Dermis microvascular lymphatic vessel endothelial cell (primary cell): Measurements from ENCODE around the gene SCIN. TPM values are rescaled to one million over a fixed set of nuclear protein-coding genes. Genes with fewer than 3 reads are reported as not detected.
"Not testable (repeated sequence)": the region's sequence is repeated elsewhere in the genome, so short reads cannot be mapped to it uniquely, and the experiment has no call there.

Experiments
- DNase-seq, 2 donors: peaks; one replicate each; pipeline versions ENCODE4 v3.0.0 to v3.0.0-alpha.2; 2010; ENCODE audit warnings: low read depth in 2 of 2
- total RNA-seq: library from RNA; depleted of rRNA; stranded (reverse); fragments of >200 nt; gene quantifications from 2 replicates; pipeline ENCODE4 v1.2.1, GENCODE V29; 2014

The SCIN gene
- total RNA-seq, result 0.13 TPM in 2 replicates

- no peak for DNase-seq
These were observed at the start of gene SCIN for GRCh38 chr7:12570534-12571461. Gene SCIN (plus strand): TSS chr7:12570720. CDS start chr7:12570787, 67 bp downstream.

DNA sequence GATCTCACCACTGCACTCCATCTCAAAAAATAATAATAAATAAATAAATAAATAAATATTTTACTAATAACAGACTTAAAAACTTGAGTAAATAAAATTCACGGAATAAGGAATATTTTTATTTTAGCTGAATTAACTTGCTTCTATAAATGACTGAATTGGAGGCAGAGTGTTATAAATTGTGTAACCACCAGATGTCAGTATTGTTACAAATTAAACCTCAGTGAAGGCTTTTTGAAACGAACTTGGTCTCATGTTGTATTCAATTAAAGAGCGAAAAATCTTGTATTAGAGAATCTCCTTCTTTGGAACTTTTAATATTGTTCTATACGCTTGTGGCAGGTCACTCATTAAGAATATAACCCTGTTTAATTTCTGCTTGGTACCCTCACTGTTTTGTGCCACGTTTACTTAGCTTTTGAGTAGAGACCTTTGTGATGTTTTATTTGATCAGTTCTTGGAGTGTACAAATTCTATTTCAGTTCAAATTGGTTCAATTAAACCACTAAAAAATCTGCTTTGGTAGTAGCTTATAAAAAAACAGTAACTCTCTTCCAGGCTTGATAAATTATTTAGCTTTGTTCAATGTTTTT, 45.6 kb upstream of the SCIN start:
- DNase-seq, result peak in 1 of 2 donors; percentile 59

- not testable (repeated sequence) for DNase-seq
These were observed 43.8 kb upstream of the SCIN start for GRCh38 chr7:12526693-12527092.

DNA sequence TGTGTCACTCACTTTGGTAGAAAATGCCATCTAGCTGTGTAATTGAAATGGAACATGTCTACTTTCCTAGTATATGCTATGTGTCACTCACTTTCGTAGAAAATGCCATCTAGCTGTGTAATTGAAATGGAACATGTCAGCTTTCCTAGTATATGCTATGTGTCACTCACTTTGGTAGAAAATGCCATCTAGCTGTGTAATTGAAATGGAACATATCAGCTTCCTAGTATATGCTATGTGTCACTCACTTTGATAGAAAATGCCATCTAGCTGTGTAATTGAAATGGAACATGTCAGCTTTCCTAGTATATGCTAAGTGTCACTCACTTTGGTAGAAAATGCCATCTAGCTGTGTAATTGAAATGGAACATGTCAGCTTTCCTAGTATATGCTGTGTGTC, 42.9 kb upstream of the SCIN start:
- DNase-seq, result not testable (repeated sequence)

DNA sequence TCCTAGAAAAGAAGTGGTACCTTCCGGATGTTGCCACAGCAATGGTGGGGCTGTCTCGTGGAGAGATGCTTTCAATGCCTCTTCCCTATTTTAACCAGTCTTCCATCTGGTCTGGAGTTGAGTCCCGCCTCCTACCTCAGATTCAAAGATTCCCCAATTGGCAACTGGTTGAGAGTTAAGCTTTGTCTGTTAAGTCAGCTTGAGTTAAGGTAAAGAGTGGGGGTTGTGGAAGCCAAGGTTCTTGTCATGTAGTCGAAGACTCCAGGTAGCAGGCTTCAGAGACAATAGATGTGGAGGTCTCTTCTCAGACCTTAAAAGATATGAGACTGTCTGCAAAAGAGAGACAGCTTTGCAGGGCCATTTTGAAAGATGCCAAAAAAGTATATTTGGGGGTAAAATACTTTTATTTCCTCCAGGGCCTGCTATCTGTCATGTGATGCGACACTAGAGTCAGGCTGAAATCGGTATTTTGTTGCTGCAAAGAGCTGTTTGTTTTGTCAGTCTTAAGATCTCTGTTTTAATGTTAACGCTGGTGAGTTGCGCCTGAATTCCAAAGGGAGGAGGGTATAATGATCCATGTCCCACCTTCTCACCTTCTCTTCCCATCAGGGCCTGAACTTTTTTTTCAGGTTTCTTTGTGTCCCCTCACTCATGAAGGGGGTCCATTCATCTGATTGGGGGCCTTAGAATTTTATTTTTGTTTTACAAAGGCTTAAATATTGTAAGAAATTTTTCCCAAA, 40.4 kb upstream of the SCIN start:
- no peak for DNase-seq

- no peak for DNase-seq
These were observed 38.7 kb upstream of the SCIN start for GRCh38 chr7:12531784-12532183.

GRCh38 chr7:12534046-12534445, 36.5 kb upstream of the SCIN start:
- DNase-seq, result no peak

DNA sequence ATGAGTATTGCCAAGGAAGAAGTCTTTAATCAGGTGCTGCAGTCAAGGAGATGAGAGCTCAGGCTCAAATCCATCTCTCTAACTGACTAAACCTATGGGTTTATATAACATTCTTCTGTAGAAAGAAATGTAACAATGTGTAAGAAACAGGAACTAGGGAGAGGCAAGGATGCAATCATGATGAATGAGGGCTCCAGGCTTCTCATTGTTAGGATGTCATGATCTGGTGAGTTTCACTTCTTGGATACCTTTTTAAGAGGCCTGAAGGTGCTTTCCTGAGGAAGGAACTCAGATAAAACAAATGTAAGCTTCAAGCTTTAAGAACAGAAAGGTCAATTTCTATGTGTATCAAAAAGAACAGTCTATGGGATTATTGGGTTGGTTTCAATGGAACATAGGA, 30.8 kb upstream of the SCIN start:
- DNase-seq, result no peak

- DNase-seq, result no peak
These were observed 29.7 kb upstream of the SCIN start for GRCh38 chr7:12540850-12541249.

DNA sequence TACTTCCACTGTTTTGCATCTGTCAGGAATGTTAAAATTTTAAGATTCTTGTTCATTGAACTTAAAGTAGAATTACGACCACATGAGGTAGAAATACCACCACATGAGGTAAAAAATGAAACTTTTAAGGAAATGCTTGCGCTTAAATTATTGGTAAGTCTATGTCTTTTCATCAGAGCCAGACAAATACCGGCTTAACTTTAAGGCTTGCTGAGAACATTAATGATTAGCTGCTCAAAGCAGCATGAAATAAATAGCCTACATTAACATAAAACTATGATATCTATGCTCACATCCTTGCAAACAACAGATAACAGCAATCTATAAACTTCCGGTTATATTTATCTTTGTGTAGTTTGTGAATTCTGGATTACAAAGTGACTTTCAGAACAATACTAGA, 26.9 kb upstream of the SCIN start:
- no peak for DNase-seq

GRCh38 chr7:12549106-12549505, 21.4 kb upstream of the SCIN start:
- DNase-seq, result no peak

DNA sequence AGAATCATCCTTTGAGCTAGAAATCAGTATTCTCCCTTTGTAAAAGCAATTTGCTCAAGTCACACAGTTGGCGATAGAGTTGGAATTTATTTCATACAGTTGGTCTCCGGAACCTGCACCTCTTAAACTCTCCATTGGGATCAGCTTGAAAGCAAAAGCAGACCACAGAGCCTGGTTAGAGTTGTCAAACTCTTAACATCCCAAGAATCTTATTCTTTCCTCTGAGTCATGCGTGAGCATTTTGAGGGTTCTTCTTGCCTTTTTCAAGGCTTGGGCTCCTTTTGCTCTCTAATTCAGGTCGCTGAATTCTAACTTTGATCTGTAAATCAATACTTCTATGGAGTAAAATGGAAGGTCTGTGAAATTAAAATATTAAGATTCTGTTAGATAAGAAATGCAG, 19.6 kb upstream of the SCIN start:
- no peak for DNase-seq

- DNase-seq, result no peak
These were observed 17.6 kb upstream of the SCIN start for GRCh38 chr7:12552876-12553275.

DNA sequence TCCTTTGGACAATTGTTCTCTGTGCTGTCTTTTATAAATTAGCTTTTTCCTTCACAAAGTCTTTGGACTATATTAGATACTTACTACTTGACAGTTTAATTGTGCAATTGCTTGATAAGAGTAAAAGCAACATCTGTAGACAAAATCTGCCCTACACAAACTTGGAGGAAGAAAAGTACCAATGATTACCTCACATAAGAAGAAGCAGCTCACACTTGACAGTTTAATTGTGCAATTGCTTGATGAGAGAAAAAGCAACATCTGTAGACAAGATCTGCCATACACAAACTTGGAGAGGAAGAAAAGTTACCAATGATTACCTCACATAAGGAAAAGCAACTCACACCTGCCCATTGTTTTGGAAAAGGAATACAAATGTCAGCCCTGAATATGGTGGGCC, 17.1 kb upstream of the SCIN start:
- no peak for DNase-seq

- DNase-seq, result no peak
These were observed 16.2 kb upstream of the SCIN start for GRCh38 chr7:12554351-12554750.

DNA sequence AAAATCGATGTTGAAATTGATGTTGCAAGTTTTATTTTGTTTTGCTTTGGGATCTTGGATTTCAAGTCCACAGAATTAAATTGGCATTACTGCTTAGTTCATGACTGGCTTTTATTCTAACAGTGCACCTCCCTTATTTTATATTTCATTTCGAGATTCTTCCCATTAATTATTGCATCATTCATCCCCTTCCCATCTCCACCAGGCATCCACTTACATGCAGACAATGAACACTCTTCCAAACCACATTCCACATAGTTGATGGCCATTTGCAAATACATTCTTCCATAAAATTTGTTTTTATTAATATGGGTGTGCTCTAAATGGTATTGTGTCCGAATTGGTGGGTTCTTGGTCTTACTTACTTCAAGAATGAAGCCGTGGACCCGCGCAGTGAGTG, 15.6 kb upstream of the SCIN start:
- DNase-seq, result no peak

- not testable (repeated sequence) for DNase-seq
These were observed 14.8 kb upstream of the SCIN start for GRCh38 chr7:12555695-12556094.

DNA sequence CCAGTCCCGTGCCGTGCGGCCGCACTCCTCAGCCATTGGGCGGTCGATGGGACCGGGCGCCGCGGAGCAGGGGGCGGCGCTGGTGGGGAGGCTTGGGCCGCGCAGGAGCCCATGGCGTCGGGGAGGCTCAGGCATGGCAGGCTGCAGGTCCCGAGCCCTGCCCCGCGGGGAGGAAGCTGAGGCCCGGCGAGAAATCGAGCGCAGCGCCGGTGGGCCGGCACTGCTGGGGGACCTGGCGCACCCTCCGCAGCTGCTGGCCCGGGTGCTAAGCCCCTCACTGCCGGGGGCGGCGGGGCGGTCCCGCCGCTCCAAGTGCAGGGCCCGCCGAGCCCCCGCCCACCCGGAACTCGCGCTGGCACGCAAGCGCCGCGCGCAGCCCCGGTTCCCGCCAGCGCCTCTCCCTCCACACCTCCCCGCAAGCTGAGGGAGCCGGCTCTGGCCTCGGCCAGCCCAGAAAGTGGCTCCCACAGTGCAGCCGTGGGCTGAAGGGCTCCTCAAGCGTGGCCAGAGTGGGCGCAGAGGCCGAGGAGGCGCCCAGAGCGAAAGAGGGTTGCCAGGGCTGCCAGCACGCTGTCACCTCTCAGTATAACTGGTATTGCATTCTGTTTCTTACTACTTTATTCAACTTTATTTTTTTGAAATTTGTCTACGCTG, 14.3 kb upstream of the SCIN start:
- DNase-seq, result not testable (repeated sequence)

DNA sequence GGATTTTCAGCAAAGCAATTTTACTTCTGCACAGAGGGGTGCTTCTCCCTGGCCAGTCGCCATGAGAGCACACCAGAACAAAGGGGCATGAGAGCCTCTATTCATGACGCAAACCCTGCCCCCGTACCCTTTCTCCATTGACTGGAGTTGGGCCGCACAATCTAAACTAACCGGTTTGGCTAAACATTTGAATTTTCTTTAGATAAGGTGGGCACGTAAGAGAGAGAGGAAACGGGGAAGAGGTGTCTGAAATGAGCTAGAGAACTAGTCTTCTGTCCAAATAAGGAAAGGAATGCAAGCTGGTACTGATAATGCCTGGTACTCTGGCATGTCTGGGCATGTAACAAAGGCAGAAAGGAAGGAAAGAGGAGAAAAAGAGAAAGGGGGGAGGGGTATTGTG, 13.2 kb upstream of the SCIN start:
- DNase-seq, result no peak

DNA sequence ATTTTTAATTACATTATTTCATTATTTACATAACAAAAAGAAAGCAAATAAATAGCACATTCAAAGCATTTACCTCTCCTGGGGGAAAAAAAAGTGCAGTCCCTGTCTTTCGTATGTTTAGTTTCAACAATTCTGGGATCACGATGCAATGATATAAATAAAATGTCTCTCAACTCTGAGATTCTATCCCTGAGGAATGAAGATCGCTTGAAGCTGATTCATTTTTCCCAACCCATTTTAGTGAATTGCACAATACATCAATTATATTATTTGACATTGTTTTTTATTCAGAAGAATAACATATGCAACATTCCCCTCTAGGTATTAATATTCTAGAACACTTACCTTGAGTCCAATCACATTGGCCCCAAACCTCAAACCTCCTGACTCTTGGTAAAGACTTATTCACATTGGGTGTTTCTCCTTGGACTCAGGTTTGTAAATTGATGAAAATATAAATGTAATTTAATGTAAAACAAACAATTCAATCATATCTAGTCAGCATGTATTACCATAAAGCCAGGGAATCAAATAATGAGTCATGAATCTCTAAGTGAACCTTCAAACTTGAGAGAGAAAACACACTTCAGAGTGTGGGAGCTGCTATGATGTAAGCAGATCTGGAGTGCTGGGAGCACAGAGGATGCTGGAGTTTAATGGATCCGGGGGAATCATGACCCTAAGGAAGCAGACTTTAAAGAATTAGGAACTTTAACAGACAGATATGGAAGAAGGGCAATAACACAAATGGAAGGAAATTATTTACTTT, 5.3 kb upstream of the SCIN start:
- no peak for DNase-seq

DNA sequence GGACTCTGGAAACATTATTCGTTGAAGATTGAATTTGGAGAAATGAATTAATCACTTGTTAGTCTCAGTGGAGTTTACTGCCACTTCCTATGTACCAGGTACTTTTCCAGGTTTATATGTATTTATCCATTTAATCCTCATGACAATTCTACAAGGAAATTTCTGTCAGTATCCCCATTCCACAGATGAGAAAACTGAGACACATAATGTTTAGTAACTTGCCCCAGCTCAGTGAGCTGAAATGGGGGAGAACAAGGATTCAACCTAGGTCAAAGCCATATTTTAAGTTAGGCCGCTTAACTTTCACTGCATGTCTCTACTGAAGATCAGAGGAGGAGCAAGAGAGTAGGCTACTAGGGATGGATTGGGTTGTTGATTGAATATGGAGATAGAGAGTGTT, 4.6 kb upstream of the SCIN start:
- no peak for DNase-seq
